CD4-positive, alpha-beta memory T cell (primary cell): ENCODE data around the gene RET. TPM values are rescaled to one million over a fixed set of nuclear protein-coding genes. Genes with fewer than 3 reads are reported as not detected.
"Not testable (repeated sequence)": the region's sequence is repeated elsewhere in the genome, so short reads cannot be mapped to it uniquely, and the experiment has no call there.

Experiments
- CTCF ChIA-PET: fragments of 350-600 bp; sonication (Branson Sonifier 250); formaldehyde crosslinking; loops from one replicate; lab custom pipeline; 2021; ENCODE audit warnings: inconsistent platforms; ENCODE audit not compliant: partially characterized antibody; lab: Charles Lee
- POLR2A ChIA-PET: fragments of 350-600 bp; sonication (Branson Sonifier 250); formaldehyde crosslinking; loops from one replicate; lab custom pipeline; 2021; ENCODE audit not compliant: partially characterized antibody; lab: Charles Lee
- DNase-seq, 5 donors: peaks; one replicate each; pipeline versions ENCODE4 v3.0.0 to v3.0.0-alpha.2; 2020 to 2022; ENCODE audit warnings: mixed read lengths in 1 of 5
- H3K27ac ChIP-seq: one replicate; pipeline ENCODE4 v1.7.0; 2013; ENCODE audit warnings: low read depth, low read length
- H3K27me3 ChIP-seq: 2 replicates; pipeline ENCODE4 v1.7.0; 2013; ENCODE audit warnings: mild to moderate bottlenecking, low read length, moderate library complexity; ENCODE audit not compliant: insufficient read depth
- H3K36me3 ChIP-seq: 2 replicates; pipeline ENCODE4 v1.7.0; 2013; ENCODE audit warnings: mild to moderate bottlenecking, low read length, moderate library complexity; ENCODE audit not compliant: insufficient read depth
- H3K4me1 ChIP-seq: 2 replicates; pipeline ENCODE4 v1.7.0; 2013; ENCODE audit warnings: mild to moderate bottlenecking, low read length, moderate library complexity; ENCODE audit not compliant: insufficient read depth
- H3K4me3 ChIP-seq, 2 donors: one replicate each; pipeline ENCODE4 v1.7.0; 2013; ENCODE audit warnings: low read length in 2 of 2, mild to moderate bottlenecking in 1 of 2
- H3K9me3 ChIP-seq, 2 donors: one replicate each; pipeline ENCODE4 v1.7.0; 2013; ENCODE audit warnings: low read length in 2 of 2, control low read depth in 1 of 2; ENCODE audit not compliant: control insufficient read depth in 1 of 2
- H3K27ac Mint-ChIP-seq, 7 donors: one replicate each; pipeline ENCODE4 v1.8.0; 2020 to 2021; ENCODE audit warnings: mixed read lengths in 7 of 7, mild to moderate bottlenecking in 6 of 7, inconsistent platforms in 3 of 7, moderate library complexity in 3 of 7
- H3K27me3 Mint-ChIP-seq, 2 donors: one replicate each; pipeline ENCODE4 v1.8.0; 2020 to 2021; ENCODE audit warnings: mixed read lengths in 2 of 2
- H3K36me3 Mint-ChIP-seq, 2 donors: one replicate each; pipeline ENCODE4 v1.8.0; 2020 to 2021; ENCODE audit warnings: mixed read lengths in 2 of 2, inconsistent platforms in 1 of 2, mild to moderate bottlenecking in 1 of 2
- H3K4me1 Mint-ChIP-seq, 4 donors: one replicate each; pipeline ENCODE4 v1.8.0; 2020 to 2021; ENCODE audit warnings: mixed read lengths in 4 of 4, mild to moderate bottlenecking in 1 of 4
- H3K4me3 Mint-ChIP-seq, 8 donors: one replicate each; pipeline ENCODE4 v1.8.0; 2020 to 2021; ENCODE audit warnings: mixed read lengths in 8 of 8, mild to moderate bottlenecking in 7 of 8, moderate library complexity in 6 of 8, inconsistent platforms in 3 of 8
- H3K9me3 Mint-ChIP-seq, 8 donors: one replicate each; pipeline ENCODE4 v1.8.0; 2020 to 2021; ENCODE audit warnings: mixed read lengths in 8 of 8, mild to moderate bottlenecking in 5 of 8, inconsistent platforms in 3 of 8, moderate library complexity in 1 of 8
- intact Hi-C: fragments of 100-400 bp; cut with micrococcal nuclease; formaldehyde crosslinking; loops from one replicate; pipeline ENCODE4 v1.15.1; 2023
- polyA plus RNA-seq, 2 donors: library from polyadenylated mRNA; unstranded; fragments of 300-500 nt; fragmentation: Illumina TruSeq; gene quantifications; one replicate each; pipeline ENCODE4 v1.2.3, GENCODE V29; 2021
- total RNA-seq, 2 experiments: library from RNA; stranded (reverse); gene quantifications; one replicate each; pipeline ENCODE4 v1.2.3, GENCODE V29; 2021

Gene RET
- total and polyA plus RNA-seq, 4 experiments from 2014 or later, result not detected

DNA sequence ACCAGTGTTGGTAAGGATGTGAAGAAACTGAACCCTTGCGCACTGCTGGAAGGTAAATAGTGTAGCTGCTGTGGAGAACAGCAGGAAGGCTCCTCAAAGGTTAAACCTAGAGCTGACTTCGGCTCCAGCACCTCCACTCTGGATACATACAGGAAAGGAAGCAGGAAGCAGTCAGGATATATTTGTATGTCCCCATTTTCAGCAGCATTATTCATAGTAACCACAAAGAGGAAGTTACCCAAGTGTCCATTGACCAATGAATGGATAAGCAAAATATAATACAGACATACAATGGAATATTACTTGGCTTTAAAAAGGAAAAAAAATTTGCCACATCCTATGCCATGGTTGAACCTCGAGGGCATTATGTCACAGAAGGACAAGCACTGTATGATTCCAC lies 15.0 kb downstream of the RET start:
- intact Hi-C loops, result no loop called here
- Mint-ChIP-seq H3K36me3 (no peaks in the 10 kb centered on the region), H3K9me3 (peaks cover 0 to 2% (median 0%) of the 10 kb centered on the region in 8 donors), H3K4me3 (no peak overlapping the region), H3K27me3 (peaks cover 5 to 8% of the 10 kb centered on the region in 2 donors), H3K27ac (no peak overlapping the region), H3K4me1 (peaks cover 0 to 5% (median 2%) of the 10 kb centered on the region in 4 donors)
- CTCF ChIA-PET, result interaction anchor here (1.1 kb wide), 1 partner anchor 28 kb away, joined by 3 read pairs; no protein-coding TSS in a partner anchor
- DNase-seq, result no peak
- no peak overlapping the region for H3K4me3 ChIP-seq
- no peaks in the 10 kb centered on the region for H3K9me3 ChIP-seq
- H3K27me3 ChIP-seq, result no peaks in the 10 kb centered on the region
- no peak overlapping the region for H3K27ac ChIP-seq
- H3K36me3 ChIP-seq, result no peaks in the 10 kb centered on the region
- H3K4me1 ChIP-seq, result no peaks in the 10 kb centered on the region
- POLR2A ChIA-PET, result no interaction called here

- H3K27me3 ChIP-seq, result no peaks in the 10 kb centered on the region
- H3K4me1 Mint-ChIP-seq, result peaks cover 0 to 4% (median 2%) of the 10 kb centered on the region in 4 donors
- DNase-seq, result peak in 1 of 5 donors; percentile 3
- H3K4me1 ChIP-seq, result no peaks in the 10 kb centered on the region
- H3K27ac Mint-ChIP-seq, result no peak overlapping the region
- no peak overlapping the region for H3K4me3 Mint-ChIP-seq
- CTCF ChIA-PET, result no interaction called here
- no peaks in the 10 kb centered on the region for H3K9me3 Mint-ChIP-seq
- peaks cover 0 to 8% of the 10 kb centered on the region in 2 donors for H3K27me3 Mint-ChIP-seq
- H3K36me3 ChIP-seq, result no peaks in the 10 kb centered on the region
- no peak overlapping the region for H3K27ac ChIP-seq
- intact Hi-C loops, result no loop called here
- no peak overlapping the region for H3K4me3 ChIP-seq
- POLR2A ChIA-PET, result interaction anchor here (0.6 kb wide), 1 partner anchor 289 kb away, joined by 3 read pairs; no protein-coding TSS in a partner anchor
- no peaks in the 10 kb centered on the region for H3K36me3 Mint-ChIP-seq
- no peaks in the 10 kb centered on the region for H3K9me3 ChIP-seq
Measured at GRCh38 chr10:43093423-43094076, 16.7 kb downstream of the RET start.

- H3K36me3 ChIP-seq, result no peaks in the 10 kb centered on the region
- CTCF ChIA-PET, result no interaction called here
- Mint-ChIP-seq H3K4me3 (no peak overlapping the region), H3K36me3 (no peaks in the 10 kb centered on the region), H3K9me3 (no peaks in the 10 kb centered on the region), H3K27ac (no peak overlapping the region), H3K4me1 (peaks cover 0 to 4% (median 2%) of the 10 kb centered on the region in 4 donors), H3K27me3 (peaks cover 0 to 8% of the 10 kb centered on the region in 2 donors)
- no peak for DNase-seq
- no peaks in the 10 kb centered on the region for H3K27me3 ChIP-seq
- POLR2A ChIA-PET, result no interaction called here
- no peak overlapping the region for H3K27ac ChIP-seq
- H3K9me3 ChIP-seq, result no peaks in the 10 kb centered on the region
- intact Hi-C loops, result no loop called here
- H3K4me3 ChIP-seq, result no peak overlapping the region
- no peaks in the 10 kb centered on the region for H3K4me1 ChIP-seq
Measured at GRCh38 chr10:43094085-43094484, 17.2 kb downstream of the RET start.

GRCh38 chr10:43099339-43099738 lies 22.5 kb downstream of the RET start:
- H3K27me3 Mint-ChIP-seq, result peaks cover 17 to 20% of the 10 kb centered on the region in 2 donors
- H3K36me3 Mint-ChIP-seq, H3K4me1 Mint-ChIP-seq, CTCF ChIA-PET, H3K9me3 ChIP-seq, intact Hi-C loops, H3K4me1 ChIP-seq, H3K27me3 ChIP-seq, H3K36me3 ChIP-seq, POLR2A ChIA-PET, H3K9me3 Mint-ChIP-seq, H3K4me3 Mint-ChIP-seq, DNase-seq, H3K27ac ChIP-seq, H3K27ac Mint-ChIP-seq, H3K4me3 ChIP-seq: not testable (repeated sequence)

DNA sequence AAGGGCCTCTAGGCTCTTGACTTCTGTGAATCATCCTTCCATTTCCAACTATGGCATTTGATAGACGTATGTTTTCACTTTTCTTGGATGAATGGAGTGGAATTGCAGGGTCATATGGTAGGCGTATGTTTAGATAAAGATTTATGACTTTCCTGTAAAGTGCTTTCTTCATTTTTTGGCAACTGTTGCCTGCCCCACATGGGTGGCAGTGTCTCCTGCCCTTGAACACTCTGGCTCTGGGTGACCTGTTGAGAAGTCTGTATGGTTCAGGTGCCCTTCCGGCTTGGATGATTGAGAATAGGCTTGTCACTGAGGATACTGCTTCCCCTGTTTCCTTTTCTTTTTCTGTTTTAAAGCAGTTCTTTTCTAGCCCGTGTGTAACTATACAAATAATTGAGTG lies 23.1 kb downstream of the RET start:
- Mint-ChIP-seq H3K4me3 (no peak overlapping the region), H3K9me3 (no peaks in the 10 kb centered on the region), H3K36me3 (no peaks in the 10 kb centered on the region), H3K4me1 (peaks cover 2 to 7% (median 5%) of the 10 kb centered on the region in 4 donors), H3K27me3 (peaks cover 15 to 20% of the 10 kb centered on the region in 2 donors), H3K27ac (peak overlapping the region in 1 of 7 donors; percentile 30)
- no peak for DNase-seq
- CTCF ChIA-PET, result no interaction called here
- POLR2A ChIA-PET, result no interaction called here
- peaks cover 6% of the 10 kb centered on the region for H3K4me1 ChIP-seq
- no peaks in the 10 kb centered on the region for H3K9me3 ChIP-seq
- H3K27me3 ChIP-seq, result no peaks in the 10 kb centered on the region
- no peak overlapping the region for H3K27ac ChIP-seq
- no peaks in the 10 kb centered on the region for H3K36me3 ChIP-seq
- H3K4me3 ChIP-seq, result no peak overlapping the region
- intact Hi-C loops, result no loop called here

DNA sequence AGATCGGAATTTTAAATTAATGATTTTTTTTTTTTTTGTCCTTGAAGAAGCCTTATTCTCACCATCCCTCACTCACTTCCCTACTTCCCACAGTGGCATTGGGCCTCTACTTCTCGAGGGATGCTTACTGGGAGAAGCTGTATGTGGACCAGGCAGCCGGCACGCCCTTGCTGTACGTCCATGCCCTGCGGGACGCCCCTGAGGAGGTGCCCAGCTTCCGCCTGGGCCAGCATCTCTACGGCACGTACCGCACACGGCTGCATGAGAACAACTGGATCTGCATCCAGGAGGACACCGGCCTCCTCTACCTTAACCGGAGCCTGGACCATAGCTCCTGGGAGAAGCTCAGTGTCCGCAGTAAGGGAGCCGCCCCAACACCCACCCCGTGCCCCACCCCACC lies 23.5 kb downstream of the RET start:
- ChIA-PET CTCF (no interaction called here), POLR2A (no interaction called here)
- H3K36me3 Mint-ChIP-seq, result no peaks in the 10 kb centered on the region
- Histone ChIP-seq H3K4me3 (no peak overlapping the region), H3K36me3 (no peaks in the 10 kb centered on the region), H3K27ac (no peak overlapping the region), H3K27me3 (no peaks in the 10 kb centered on the region), H3K9me3 (no peaks in the 10 kb centered on the region), H3K4me1 (peaks cover 9% of the 10 kb centered on the region)
- peaks cover 3 to 8% (median 6%) of the 10 kb centered on the region in 4 donors for H3K4me1 Mint-ChIP-seq
- intact Hi-C loops, result no loop called here
- no peak overlapping the region for H3K4me3 Mint-ChIP-seq
- H3K9me3 Mint-ChIP-seq, result no peaks in the 10 kb centered on the region
- no peak overlapping the region for H3K27ac Mint-ChIP-seq
- no peak for DNase-seq
- peaks cover 17 to 20% of the 10 kb centered on the region in 2 donors for H3K27me3 Mint-ChIP-seq

GRCh38 chr10:43102063-43102828 lies 25.4 kb downstream of the RET start:
- peak overlapping the region in 6 of 8 donors; percentile 5 to 54 (median 17) for H3K4me3 Mint-ChIP-seq

More at GRCh38 chr10:43102063-43102828, 25.4 kb downstream of the RET start:
- H3K36me3 ChIP-seq, result no peaks in the 10 kb centered on the region
- CTCF ChIA-PET, result interaction anchor here (1.1 kb wide), 1 partner anchor 349 kb away, joined by 4 read pairs; no protein-coding TSS in a partner anchor
- POLR2A ChIA-PET, result no interaction called here
- DNase-seq, result peak in 1 of 5 donors; percentile 2
- no peaks in the 10 kb centered on the region for H3K9me3 ChIP-seq
- H3K36me3 Mint-ChIP-seq, result no peaks in the 10 kb centered on the region
- no peaks in the 10 kb centered on the region for H3K9me3 Mint-ChIP-seq
- H3K27ac Mint-ChIP-seq, result no peak overlapping the region
- intact Hi-C loops, result no loop called here
- H3K4me1 Mint-ChIP-seq, result peaks cover 3 to 13% (median 6%) of the 10 kb centered on the region in 4 donors
- H3K4me1 ChIP-seq, result peaks cover 15% of the 10 kb centered on the region
- peaks cover 17 to 20% of the 10 kb centered on the region in 2 donors for H3K27me3 Mint-ChIP-seq
- no peak overlapping the region for H3K27ac ChIP-seq
- H3K4me3 ChIP-seq, result no peak overlapping the region
- no peaks in the 10 kb centered on the region for H3K27me3 ChIP-seq
